Measurements from ENCODE around the gene ELAVL1. TPM values are rescaled to one million over a fixed set of nuclear protein-coding genes. Genes with fewer than 3 reads are reported as not detected.

The ELAVL1 gene
- total and polyA plus RNA-seq, 2 of the 13 experiments (the other 11 are each of a cell fraction or from before 2014, with no cell fraction given) = 27.9 to 38.4 TPM

GRCh38 chr19:7943444-7944176, 61.8 kb downstream of the ELAVL1 start, which contains the start of gene TIMM44 (continued):
- TF ChIP-seq ZNF784 (CRISPR knock-in tag; IDR thresholded peaks at IDR 0.05; ENCODE audit: borderline replicate concordance) (no peak), ZSCAN29 (CRISPR knock-in tag; conservative IDR thresholded peaks at IDR 0.05) (no peak), ZNF280D (CRISPR knock-in tag; IDR thresholded peaks at IDR 0.05) (peak; percentile 80; the same call in 1 of the 2 replicates), CBX5 (CRISPR knock-in tag; IDR thresholded peaks at IDR 0.05; ENCODE audit: borderline replicate concordance) (no peak), ZNF616 (CRISPR knock-in tag; IDR thresholded peaks at IDR 0.05; ENCODE audit: low read depth) (0 out of 2 replicates have a peak, but pooled peaks have one; percentile 37), PRMT3 (CRISPR knock-in tag; IDR thresholded peaks at IDR 0.05; ENCODE audit: borderline replicate concordance, low read depth) (no peak), ARID2 (CRISPR knock-in tag; IDR thresholded peaks at IDR 0.05; ENCODE audit: borderline replicate concordance) (peak; percentile 90), ZBTB37 (CRISPR knock-in tag; IDR thresholded peaks at IDR 0.05) (peak; percentile 63; the same call in 1 of the 2 replicates), KDM5B (CRISPR knock-in tag; IDR thresholded peaks at IDR 0.05; ENCODE audit: borderline replicate concordance) (peak; percentile 87; the same call in 1 of the 2 replicates), ZNF331 (CRISPR knock-in tag; IDR thresholded peaks at IDR 0.05) (0 out of 2 replicates have a peak, but pooled peaks have one; percentile 79), ZNF317 (CRISPR knock-in tag; IDR thresholded peaks at IDR 0.05) (peak; percentile 80), BCL6 (CRISPR knock-in tag; IDR thresholded peaks at IDR 0.05) (peak; percentile 63), ZNF570 (CRISPR knock-in tag; IDR thresholded peaks at IDR 0.05; ENCODE audit: borderline replicate concordance) (no peak), KLF9 (CRISPR knock-in tag; IDR thresholded peaks at IDR 0.05; ENCODE audit: low read depth) (peak; percentile 67; the same call in 1 of the 2 replicates), CHD4 (IDR thresholded peaks at IDR 0.05; ENCODE audit: borderline replicate concordance, low read length) (peak; percentile 61; the same call in 1 of the 2 replicates), KLF13 (CRISPR knock-in tag; IDR thresholded peaks at IDR 0.05) (no peak), DZIP1 (CRISPR knock-in tag; IDR thresholded peaks at IDR 0.05) (peak; percentile 18; the same call in 1 of the 2 replicates), ZNF414 (CRISPR knock-in tag; IDR thresholded peaks at IDR 0.05) (peak; percentile 94)
